Measurements from ENCODE around the gene CCDC137. TPM values are rescaled to one million over a fixed set of nuclear protein-coding genes. Genes with fewer than 3 reads are reported as not detected.

Gene CCDC137
- total and polyA plus RNA-seq, 2 donors (not counting 3 experiments of a cell fraction or from before 2014, with no cell fraction given) = 12.9 to 32.2 TPM

GRCh38 chr17:81715107-81715871, 48.8 kb downstream of the CCDC137 start:
- dilution Hi-C loops (cut with MboI; ENCODE audit: extremely low pct_ligation_motif_present, low sequenced_read_pairs) = no loop called here
- H3K4me3 ChIP-seq (replicated peaks in 1 of 3; ENCODE audit: insufficient read depth in 1 of 3, low read depth in 1 of 3, low read length in 3 of 3) = no peak overlapping the region
- TF ChIP-seq EZH2 (IDR thresholded peaks at IDR 0.05; ENCODE audit: borderline replicate concordance, low read depth, low read length, severe bottlenecking) = no peak
- H3K4me2 ChIP-seq (ENCODE audit: insufficient read depth, low read length) = no peak overlapping the region
- H3K36me3 ChIP-seq (ENCODE audit: control insufficient read depth in 2 of 2, extremely low read depth in 1 of 2, insufficient read depth in 2 of 2, low read length in 2 of 2) = no peaks in the 10 kb centered on the region
- no peaks in the 10 kb centered on the region for H3K27me3 ChIP-seq (ENCODE audit: control insufficient read depth in 2 of 2, insufficient read depth in 2 of 2, low read length in 2 of 2)
- peaks cover 18% of the 10 kb centered on the region for H3K4me1 ChIP-seq (ENCODE audit: control insufficient read depth, extremely low read depth, insufficient read depth, low read length)
- no peaks in the 10 kb centered on the region for H3K79me2 ChIP-seq (ENCODE audit: control insufficient read depth, insufficient read depth, low read length)
- H3K9me3 ChIP-seq (replicated peaks; ENCODE audit: control insufficient read depth, insufficient read depth, low read length) = no peaks in the 10 kb centered on the region
- H4K20me1 ChIP-seq (replicated peaks; ENCODE audit: control insufficient read depth, extremely low read depth, insufficient read depth, low read length) = no peaks in the 10 kb centered on the region
- no TSS peak for BruUV-seq (replicated peaks)
- FAIRE-seq (no peak), DNase-seq (ENCODE audit: low read depth, low spot score) (no peak)
- no peaks in the 10 kb centered on the region for H3K9me1 ChIP-seq (replicated peaks; ENCODE audit: control insufficient read depth, extremely low read depth, insufficient read depth, low read length)
- no peak overlapping the region for H2AFZ ChIP-seq (ENCODE audit: low read depth, low read length)
- H3K27ac ChIP-seq (ENCODE audit: insufficient read depth, low read depth, low read length) = no peak overlapping the region
- H3K9ac ChIP-seq (replicated peaks; ENCODE audit: extremely low read depth, insufficient read depth, low read length) = no peak overlapping the region
- intact Hi-C loops (cut with micrococcal nuclease) = no loop called here
- ChIA-PET POLR2A (no interaction called here), CTCF (interaction anchor here (1.7 kb wide), 1 partner anchor 10 kb away, joined by 5 read pairs; no protein-coding TSS in a partner anchor)

DNA sequence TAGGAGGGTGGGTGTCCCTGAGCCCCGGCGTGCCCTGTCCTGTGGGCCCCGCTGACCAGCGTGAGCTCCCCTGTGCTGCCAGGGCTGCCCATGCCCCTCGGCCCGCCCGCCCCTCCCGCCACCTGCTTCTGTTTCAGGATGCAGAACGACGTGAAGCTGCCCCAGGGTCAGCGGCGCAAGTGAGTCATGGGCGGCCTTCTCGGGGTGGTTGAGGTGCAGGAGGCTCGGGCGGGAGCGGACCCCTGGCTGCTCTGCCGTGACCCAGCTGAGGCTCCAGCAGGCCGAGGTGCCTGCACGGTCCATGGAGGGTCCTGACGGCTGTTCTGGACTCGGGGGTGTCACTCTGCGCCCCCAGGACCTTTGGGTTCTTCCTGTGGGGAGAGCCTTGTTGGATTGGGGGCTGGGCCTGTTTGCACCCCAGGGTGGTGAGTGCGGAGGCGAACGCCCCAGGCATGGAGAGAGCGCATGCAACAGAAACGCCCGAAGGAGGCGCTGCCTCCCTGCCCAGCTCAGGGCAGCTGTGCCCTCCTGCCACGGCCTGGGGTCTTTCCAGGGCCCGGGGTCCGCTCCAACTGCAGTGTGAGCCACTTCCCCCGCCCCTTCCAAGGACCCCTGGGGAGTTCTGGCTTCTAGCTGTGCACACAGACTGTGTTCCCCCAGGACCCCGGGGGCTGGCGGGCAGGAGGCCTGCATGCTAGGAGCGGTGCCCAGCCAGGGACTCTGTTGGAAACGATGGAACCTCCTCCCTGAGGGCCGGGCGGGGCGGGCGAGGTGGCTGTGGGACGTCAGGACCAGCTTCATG, 49.5 kb downstream of the CCDC137 start:
- H3K9me3 ChIP-seq (replicated peaks; ENCODE audit: control insufficient read depth, insufficient read depth, low read length) = no peaks in the 10 kb centered on the region
- peaks cover 12% of the 10 kb centered on the region for H3K4me1 ChIP-seq (ENCODE audit: control insufficient read depth, extremely low read depth, insufficient read depth, low read length)
- intact Hi-C loops (cut with micrococcal nuclease) (no loop called here), dilution Hi-C loops (cut with MboI; ENCODE audit: extremely low pct_ligation_motif_present, low sequenced_read_pairs) (no loop called here)
- CTCF ChIA-PET = interaction anchor here (1.1 to 1.7 kb wide), 2 partner anchors 9 to 15 kb away, joined by 3 to 5 read pairs; no protein-coding TSS in a partner anchor
- no peaks in the 10 kb centered on the region for H3K9me1 ChIP-seq (replicated peaks; ENCODE audit: control insufficient read depth, extremely low read depth, insufficient read depth, low read length)
- no peak overlapping the region for H2AFZ ChIP-seq (ENCODE audit: low read depth, low read length)
- BruUV-seq (replicated peaks) = no TSS peak
- TF ChIP-seq GATA2 (IDR thresholded peaks at IDR 0.05; ENCODE audit: insufficient read depth, insufficient read length, low read depth, low read length) (no peak), JUN (IDR thresholded peaks at IDR 0.05; ENCODE audit: borderline replicate concordance, insufficient read depth, insufficient read length, low read depth) (no peak)
- TF ChIP-seq, protein P1, sequence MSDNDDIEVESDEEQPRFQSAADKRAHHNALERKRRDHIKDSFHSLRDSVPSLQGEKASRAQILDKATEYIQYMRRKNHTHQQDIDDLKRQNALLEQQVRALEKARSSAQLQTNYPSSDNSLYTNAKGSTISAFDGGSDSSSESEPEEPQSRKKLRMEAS (IDR thresholded peaks at IDR 0.05; ENCODE audit: insufficient read depth, insufficient read length) = no peak
- H3K36me3 ChIP-seq (ENCODE audit: control insufficient read depth in 2 of 2, extremely low read depth in 1 of 2, insufficient read depth in 2 of 2, low read length in 2 of 2) = no peaks in the 10 kb centered on the region
- H3K79me2 ChIP-seq (ENCODE audit: control insufficient read depth, insufficient read depth, low read length) = no peaks in the 10 kb centered on the region
- no peak overlapping the region for H3K4me3 ChIP-seq (replicated peaks in 1 of 3; ENCODE audit: insufficient read depth in 1 of 3, low read depth in 1 of 3, low read length in 3 of 3)
- POLR2A ChIA-PET = interaction anchor here (0.5 kb wide), 1 partner anchor 324 kb away, joined by 4 read pairs; no protein-coding TSS in a partner anchor
- no peak overlapping the region for H3K9ac ChIP-seq (replicated peaks; ENCODE audit: extremely low read depth, insufficient read depth, low read length)
- H4K20me1 ChIP-seq (replicated peaks; ENCODE audit: control insufficient read depth, extremely low read depth, insufficient read depth, low read length) = no peaks in the 10 kb centered on the region
- DNase-seq (ENCODE audit: low read depth, low spot score) (no peak), FAIRE-seq (no peak)
- H3K27ac ChIP-seq (ENCODE audit: insufficient read depth, low read depth, low read length) = no peak overlapping the region
- H3K4me2 ChIP-seq (ENCODE audit: insufficient read depth, low read length) = no peak overlapping the region
- no peaks in the 10 kb centered on the region for H3K27me3 ChIP-seq (ENCODE audit: control insufficient read depth in 2 of 2, insufficient read depth in 2 of 2, low read length in 2 of 2)
